H9 (cell line): ENCODE data around the gene PCNX2. TPM values are rescaled to one million over a fixed set of nuclear protein-coding genes. Genes with fewer than 3 reads are reported as not detected.

Experiments used
- DNase-seq: peaks from one replicate; pipeline ENCODE4 v3.0.0-alpha.2; 2017
- H2AFZ ChIP-seq: one replicate; pipeline ENCODE4 v1.6.1; 2013; ENCODE audit warnings: mild to moderate bottlenecking, low read length, control low read depth, moderate library complexity
- H2AK5ac ChIP-seq: 2 replicates; pipeline ENCODE4 v1.6.1; 2013; ENCODE audit warnings: low read length, control low read depth, mixed read lengths; ENCODE audit not compliant: insufficient read length
- H2BK120ac ChIP-seq: one replicate; pipeline ENCODE4 v1.6.1; 2013; ENCODE audit warnings: low read depth, mild to moderate bottlenecking, low read length, control low read depth, inconsistent platforms; ENCODE audit not compliant: poor library complexity, severe bottlenecking
- H2BK12ac ChIP-seq: 2 replicates; pipeline ENCODE4 v1.6.1; 2013; ENCODE audit warnings: low read length, control low read depth, mixed read lengths, low read depth; ENCODE audit not compliant: insufficient read length
- H2BK15ac ChIP-seq: 2 replicates; pipeline ENCODE4 v1.6.1; 2013; ENCODE audit warnings: low read depth, low read length, control low read depth
- H2BK20ac ChIP-seq: one replicate; pipeline ENCODE4 v1.6.1; 2013; ENCODE audit warnings: low read depth, mild to moderate bottlenecking, low read length, control low read depth, inconsistent platforms; ENCODE audit not compliant: poor library complexity, severe bottlenecking
- H2BK5ac ChIP-seq: 2 replicates; pipeline ENCODE4 v1.6.1; 2013; ENCODE audit warnings: low read length, control low read depth, mixed read lengths; ENCODE audit not compliant: insufficient read length
- H3K14ac ChIP-seq: 2 replicates; pipeline ENCODE4 v1.6.1; 2013; ENCODE audit warnings: low read length, control low read depth; ENCODE audit not compliant: insufficient read depth
- H3K18ac ChIP-seq: 2 replicates; pipeline ENCODE4 v1.6.1; 2013; ENCODE audit warnings: low read depth, mild to moderate bottlenecking, mixed read lengths, low read length, control low read depth; ENCODE audit not compliant: insufficient read length
- H3K23ac ChIP-seq: 2 replicates; pipeline ENCODE4 v1.6.1; 2013; ENCODE audit warnings: low read length, control low read depth, mixed read lengths, low read depth; ENCODE audit not compliant: insufficient read length
- H3K23me2 ChIP-seq: 2 replicates; pipeline ENCODE4 v1.6.1; 2013; ENCODE audit warnings: low read depth, mild to moderate bottlenecking, mixed read lengths, low read length, control low read depth; ENCODE audit not compliant: insufficient read length, poor library complexity, severe bottlenecking
- H3K27ac ChIP-seq: 2 replicates; pipeline ENCODE4 v1.5.1; 2013; ENCODE audit warnings: low read length, control low read depth, mixed read lengths, low read depth; ENCODE audit not compliant: insufficient read length
- H3K27me3 ChIP-seq: 2 replicates; pipeline ENCODE4 v1.6.1; 2013; ENCODE audit warnings: low read length, control low read depth, inconsistent platforms; ENCODE audit not compliant: insufficient read depth
- H3K4ac ChIP-seq: 2 replicates; pipeline ENCODE4 v1.6.1; 2013; ENCODE audit warnings: low read depth, mild to moderate bottlenecking, control low read depth, inconsistent platforms, low read length, moderate library complexity
- H3K4me1 ChIP-seq: 2 replicates; pipeline ENCODE4 v1.6.1; 2013; ENCODE audit warnings: low read length, control low read depth, inconsistent platforms; ENCODE audit not compliant: insufficient read depth
- H3K4me2 ChIP-seq: 2 replicates; pipeline ENCODE4 v1.6.1; 2013; ENCODE audit warnings: low read length, control low read depth, mixed read lengths; ENCODE audit not compliant: insufficient read length, insufficient read depth
- H3K56ac ChIP-seq: 2 replicates; pipeline ENCODE4 v1.6.1; 2013; ENCODE audit warnings: low read depth, mild to moderate bottlenecking, mixed read lengths, low read length, control low read depth; ENCODE audit not compliant: insufficient read length
- H3K79me1 ChIP-seq: 2 replicates; pipeline ENCODE4 v1.6.1; 2013; ENCODE audit warnings: low read depth, mild to moderate bottlenecking, moderate library complexity, low read length, control low read depth, inconsistent platforms; ENCODE audit not compliant: insufficient read depth, poor library complexity, severe bottlenecking
- H3K79me2 ChIP-seq: 2 replicates; pipeline ENCODE4 v1.6.1; 2013; ENCODE audit warnings: low read length, control low read depth, inconsistent platforms; ENCODE audit not compliant: insufficient read depth
- H3K9ac ChIP-seq: 2 replicates; pipeline ENCODE4 v1.6.1; 2013; ENCODE audit warnings: low read length, control low read depth, mixed read lengths; ENCODE audit not compliant: insufficient read length; ENCODE audit errors: extremely low read depth
- H3K9me3 ChIP-seq: one replicate; pipeline ENCODE4 v1.6.1; 2013; ENCODE audit warnings: low read depth, low read length, inconsistent platforms; ENCODE audit not compliant: control insufficient read depth
- H3T11ph ChIP-seq: one replicate; pipeline ENCODE4 v1.6.1; 2013; ENCODE audit warnings: mild to moderate bottlenecking, low read length, control low read depth, inconsistent platforms
- H4K20me1 ChIP-seq: one replicate; pipeline ENCODE4 v1.6.1; 2013; ENCODE audit not compliant: control insufficient read depth, insufficient read length, insufficient read depth
- H4K5ac ChIP-seq: 2 replicates; pipeline ENCODE4 v1.6.1; 2013; ENCODE audit warnings: low read depth, mild to moderate bottlenecking, mixed read lengths, low read length, control low read depth; ENCODE audit not compliant: insufficient read length
- H4K8ac ChIP-seq: replicated peaks from 2 replicates; pipeline ENCODE4 v1.6.1; 2013; ENCODE audit warnings: low read length, control low read depth, mixed read lengths, low read depth; ENCODE audit not compliant: insufficient read length
- H4K91ac ChIP-seq: 2 replicates; pipeline ENCODE4 v1.6.1; 2013; ENCODE audit warnings: low read depth, mild to moderate bottlenecking, moderate library complexity, mixed read lengths, low read length, control low read depth; ENCODE audit not compliant: insufficient read length
- H3K27ac Mint-ChIP-seq, 3 experiments: 2 replicates in 2 of 3; 3 replicates in 1 of 3; pipeline ENCODE4 v1.8.0; 2020 to 2021; ENCODE audit warnings: mixed read lengths in 3 of 3, mild to moderate bottlenecking in 1 of 3, moderate library complexity in 1 of 3
- H3K27me3 Mint-ChIP-seq: 2 replicates; pipeline ENCODE4 v1.8.0; 2021; ENCODE audit warnings: low read depth, mild to moderate bottlenecking, moderate library complexity, mixed read lengths
- H3K36me3 Mint-ChIP-seq, 3 experiments: 2 replicates in 2 of 3; 3 replicates in 1 of 3; pipeline ENCODE4 v1.8.0; 2020 to 2021; ENCODE audit warnings: low read depth in 3 of 3, mixed read lengths in 3 of 3; ENCODE audit not compliant: insufficient read depth in 1 of 3
- H3K4me1 Mint-ChIP-seq, 2 experiments: 2 replicates each; pipeline ENCODE4 v1.8.0; 2020; ENCODE audit warnings: mixed read lengths in 2 of 2
- H3K4me3 Mint-ChIP-seq, 2 experiments: 2 replicates in 1 of 2; 3 replicates in 1 of 2; pipeline ENCODE4 v1.8.0; 2020 to 2021; ENCODE audit warnings: mild to moderate bottlenecking in 2 of 2, mixed read lengths in 2 of 2, moderate library complexity in 1 of 2
- H3K9me3 Mint-ChIP-seq, 2 experiments: 2 replicates in 1 of 2; 3 replicates in 1 of 2; pipeline ENCODE4 v1.8.0; 2020; ENCODE audit warnings: mild to moderate bottlenecking in 2 of 2, mixed read lengths in 2 of 2, moderate library complexity in 1 of 2
- WGBS: extraction: QIAGEN DNeasy Blood & Tissue Kit; methylation state at CpG from one replicate; pipeline ENCODE4 v1.1.7; 2013; ENCODE audit warnings: missing lambda C conversion rate, low lambda C conversion rate, mixed read lengths; ENCODE audit not compliant: insufficient read length; ENCODE audit errors: extremely low coverage; 5-methylcytosine and 5-hydroxymethylcytosine counted together
- total RNA-seq: library from RNA; stranded (reverse); gene quantifications from 2 replicates; pipeline ENCODE4 v1.2.1, GENCODE V29; 2021
- TF ChIP-seq, protein P1 (sequence below): fragments of 200-600 bp; sonication (generic); conservative IDR thresholded peaks from 3 replicates; pipeline ENCODE4 v1.8.0; 2021; ENCODE audit warnings: antibody characterized with exemption, mild to moderate bottlenecking

PCNX2 gene
- total RNA-seq, 1 experiment from 2014 or later = 45.1 TPM

DNA sequence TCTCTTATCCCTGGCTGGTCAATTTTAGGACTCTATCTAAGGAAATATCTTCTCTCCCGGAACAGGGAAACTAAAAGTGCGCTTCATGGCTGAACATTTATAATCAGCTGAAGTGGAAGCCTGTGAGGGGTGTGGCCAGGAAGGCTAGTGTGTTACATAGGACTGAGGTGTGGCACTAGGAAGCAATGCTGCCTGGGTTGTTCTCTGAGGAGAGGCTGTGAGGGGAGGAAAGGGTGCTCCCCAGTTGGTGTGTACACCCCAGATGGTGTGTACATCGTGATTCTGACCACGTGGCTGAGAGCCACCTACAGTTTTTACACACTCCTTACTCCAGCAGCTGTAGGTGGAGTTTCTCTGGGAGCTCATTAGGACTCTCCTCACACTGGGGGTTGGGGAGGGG lies 328.9 kb downstream of the PCNX2 start:
- Histone ChIP-seq H3K79me1 (peaks cover 8% of the 10 kb centered on the region), H2AFZ (no peak overlapping the region), H4K20me1 (no peaks in the 10 kb centered on the region), H2BK15ac (no peak overlapping the region), H4K5ac (no peak overlapping the region), H3K23me2 (no peaks in the 10 kb centered on the region), H3K4ac (no peak overlapping the region), H3T11ph (no peak overlapping the region), H3K4me1 (no peaks in the 10 kb centered on the region), H3K9ac (no peak overlapping the region), H3K9me3 (no peaks in the 10 kb centered on the region), H3K79me2 (no peaks in the 10 kb centered on the region; the same call in 1 of the 2 replicates), H2BK12ac (no peak overlapping the region), H3K23ac (no peak overlapping the region), H3K27me3 (no peaks in the 10 kb centered on the region), H4K91ac (no peak overlapping the region), H4K8ac (no peak overlapping the region), H2BK20ac (no peak overlapping the region), H3K18ac (no peak overlapping the region), H3K27ac (no peak overlapping the region), H3K14ac (no peak overlapping the region), H3K4me2 (no peak overlapping the region), H2BK5ac (no peak overlapping the region), H2BK120ac (no peak overlapping the region), H3K56ac (no peak overlapping the region), H2AK5ac (no peak overlapping the region)
- no peak for DNase-seq
- TF ChIP-seq, protein P1, sequence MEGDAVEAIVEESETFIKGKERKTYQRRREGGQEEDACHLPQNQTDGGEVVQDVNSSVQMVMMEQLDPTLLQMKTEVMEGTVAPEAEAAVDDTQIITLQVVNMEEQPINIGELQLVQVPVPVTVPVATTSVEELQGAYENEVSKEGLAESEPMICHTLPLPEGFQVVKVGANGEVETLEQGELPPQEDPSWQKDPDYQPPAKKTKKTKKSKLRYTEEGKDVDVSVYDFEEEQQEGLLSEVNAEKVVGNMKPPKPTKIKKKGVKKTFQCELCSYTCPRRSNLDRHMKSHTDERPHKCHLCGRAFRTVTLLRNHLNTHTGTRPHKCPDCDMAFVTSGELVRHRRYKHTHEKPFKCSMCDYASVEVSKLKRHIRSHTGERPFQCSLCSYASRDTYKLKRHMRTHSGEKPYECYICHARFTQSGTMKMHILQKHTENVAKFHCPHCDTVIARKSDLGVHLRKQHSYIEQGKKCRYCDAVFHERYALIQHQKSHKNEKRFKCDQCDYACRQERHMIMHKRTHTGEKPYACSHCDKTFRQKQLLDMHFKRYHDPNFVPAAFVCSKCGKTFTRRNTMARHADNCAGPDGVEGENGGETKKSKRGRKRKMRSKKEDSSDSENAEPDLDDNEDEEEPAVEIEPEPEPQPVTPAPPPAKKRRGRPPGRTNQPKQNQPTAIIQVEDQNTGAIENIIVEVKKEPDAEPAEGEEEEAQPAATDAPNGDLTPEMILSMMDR = no peak
- H3K4me1 Mint-ChIP-seq = no peaks in the 10 kb centered on the region; a peak in 1 of 4 replicates
- WGBS = no CpG with 5 or more reads among the region's 4 CpGs
- peaks cover 22 to 58% (median 54%) of the 10 kb centered on the region in 3 experiments for H3K36me3 Mint-ChIP-seq
- H3K9me3 Mint-ChIP-seq = no peaks in the 10 kb centered on the region; a peak in 1 of 5 replicates
- H3K27me3 Mint-ChIP-seq = no peaks in the 10 kb centered on the region
- peak overlapping the region in 1 of 3 experiments; percentile 82; a peak in 1 of 7 replicates for H3K27ac Mint-ChIP-seq
- no peak overlapping the region for H3K4me3 Mint-ChIP-seq
